ENCODE data around the gene NFKBIE. TPM values are rescaled to one million over a fixed set of nuclear protein-coding genes. Genes with fewer than 3 reads are reported as not detected.

Gene NFKBIE
- total RNA-seq, 1 donor = 5.4 TPM

GRCh38 chr6:44245912-44246662 lies 19.3 kb downstream of the NFKBIE start:
- DNase-seq (ENCODE audit: low read depth) = peak; percentile 76
- TF ChIP-seq, protein P1, sequence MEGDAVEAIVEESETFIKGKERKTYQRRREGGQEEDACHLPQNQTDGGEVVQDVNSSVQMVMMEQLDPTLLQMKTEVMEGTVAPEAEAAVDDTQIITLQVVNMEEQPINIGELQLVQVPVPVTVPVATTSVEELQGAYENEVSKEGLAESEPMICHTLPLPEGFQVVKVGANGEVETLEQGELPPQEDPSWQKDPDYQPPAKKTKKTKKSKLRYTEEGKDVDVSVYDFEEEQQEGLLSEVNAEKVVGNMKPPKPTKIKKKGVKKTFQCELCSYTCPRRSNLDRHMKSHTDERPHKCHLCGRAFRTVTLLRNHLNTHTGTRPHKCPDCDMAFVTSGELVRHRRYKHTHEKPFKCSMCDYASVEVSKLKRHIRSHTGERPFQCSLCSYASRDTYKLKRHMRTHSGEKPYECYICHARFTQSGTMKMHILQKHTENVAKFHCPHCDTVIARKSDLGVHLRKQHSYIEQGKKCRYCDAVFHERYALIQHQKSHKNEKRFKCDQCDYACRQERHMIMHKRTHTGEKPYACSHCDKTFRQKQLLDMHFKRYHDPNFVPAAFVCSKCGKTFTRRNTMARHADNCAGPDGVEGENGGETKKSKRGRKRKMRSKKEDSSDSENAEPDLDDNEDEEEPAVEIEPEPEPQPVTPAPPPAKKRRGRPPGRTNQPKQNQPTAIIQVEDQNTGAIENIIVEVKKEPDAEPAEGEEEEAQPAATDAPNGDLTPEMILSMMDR (IDR thresholded peaks at IDR 0.05; ENCODE audit: insufficient read depth, low read length) = peak; percentile 16
- H3K4me3 ChIP-seq (ENCODE audit: low read depth, low read length) = peak overlapping the region; percentile 79

GRCh38 chr6:44245391-44245911 lies 19.9 kb downstream of the NFKBIE start:
- TF ChIP-seq, protein P1 (IDR thresholded peaks at IDR 0.05; ENCODE audit: insufficient read depth, low read length) = no peak
- peak overlapping the region; percentile 79 for H3K4me3 ChIP-seq (ENCODE audit: low read depth, low read length)
- DNase-seq (ENCODE audit: low read depth) = no peak

DNA sequence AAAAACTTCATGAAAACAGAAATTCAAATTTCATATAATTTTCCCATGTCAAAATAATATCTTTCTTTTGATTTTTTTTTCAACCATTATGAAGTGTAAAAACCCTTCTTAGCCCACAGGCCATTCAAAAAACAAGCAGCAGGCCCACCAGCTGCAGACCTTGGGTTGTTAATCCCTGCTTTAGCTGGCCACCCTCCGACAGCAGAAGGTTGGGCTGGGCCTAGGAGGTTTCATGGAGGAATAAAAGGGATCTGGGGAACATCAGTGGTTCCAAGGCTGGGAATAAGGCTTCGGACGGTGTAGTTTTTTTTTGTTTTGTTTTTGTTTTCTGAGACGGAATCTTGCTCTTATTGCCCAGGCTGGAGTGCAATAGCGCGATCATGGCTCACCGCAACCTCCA lies 22.0 kb downstream of the NFKBIE start:
- TF ChIP-seq, protein P1 (IDR thresholded peaks at IDR 0.05; ENCODE audit: insufficient read depth, low read length) = no peak
- H3K4me3 ChIP-seq (ENCODE audit: low read depth, low read length) = no peak overlapping the region
- DNase-seq (ENCODE audit: low read depth) = no peak

DNA sequence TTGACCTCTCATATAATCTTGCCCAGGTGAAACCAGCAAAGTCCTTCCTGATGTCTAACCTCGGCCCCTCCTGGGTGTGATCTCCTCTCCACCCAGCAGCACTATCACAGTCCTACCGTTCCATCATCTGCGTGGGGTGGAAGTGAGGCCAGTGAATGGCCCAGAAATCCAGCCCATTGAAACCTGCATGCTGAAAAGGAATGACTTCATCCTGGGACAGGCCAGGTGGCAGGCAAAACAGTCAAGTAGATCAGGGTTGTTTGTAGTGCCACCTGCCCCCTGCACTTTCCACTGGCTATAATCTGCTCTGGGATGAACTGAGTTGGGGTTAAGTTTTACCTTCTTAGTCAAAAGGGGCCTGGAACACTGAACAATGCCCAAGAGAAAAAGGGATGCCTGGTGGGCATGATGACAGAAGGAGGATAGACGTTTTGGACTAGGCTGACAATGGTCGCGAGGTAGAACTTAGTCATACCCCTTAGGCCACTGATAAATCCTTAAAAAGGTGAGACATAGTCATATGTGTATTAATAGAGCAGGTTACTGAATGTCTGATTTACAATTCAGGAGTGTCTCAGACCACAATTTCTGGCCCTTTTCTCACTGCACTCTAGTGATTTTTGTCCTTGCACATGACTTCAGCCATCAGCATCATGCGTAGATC lies 26.5 kb downstream of the NFKBIE start:
- no peak for DNase-seq (ENCODE audit: low read depth)
- H3K4me3 ChIP-seq (ENCODE audit: low read depth, low read length) = no peak overlapping the region
- TF ChIP-seq, protein P1 (IDR thresholded peaks at IDR 0.05; ENCODE audit: insufficient read depth, low read length) = no peak

GRCh38 chr6:44237813-44238433 lies 27.4 kb downstream of the NFKBIE start:
- peak overlapping the region; percentile 67 for H3K4me3 ChIP-seq (ENCODE audit: low read depth, low read length)
- peak; percentile 59 for DNase-seq (ENCODE audit: low read depth)
- TF ChIP-seq, protein P1 (IDR thresholded peaks at IDR 0.05; ENCODE audit: insufficient read depth, low read length) = peak; percentile 84

DNA sequence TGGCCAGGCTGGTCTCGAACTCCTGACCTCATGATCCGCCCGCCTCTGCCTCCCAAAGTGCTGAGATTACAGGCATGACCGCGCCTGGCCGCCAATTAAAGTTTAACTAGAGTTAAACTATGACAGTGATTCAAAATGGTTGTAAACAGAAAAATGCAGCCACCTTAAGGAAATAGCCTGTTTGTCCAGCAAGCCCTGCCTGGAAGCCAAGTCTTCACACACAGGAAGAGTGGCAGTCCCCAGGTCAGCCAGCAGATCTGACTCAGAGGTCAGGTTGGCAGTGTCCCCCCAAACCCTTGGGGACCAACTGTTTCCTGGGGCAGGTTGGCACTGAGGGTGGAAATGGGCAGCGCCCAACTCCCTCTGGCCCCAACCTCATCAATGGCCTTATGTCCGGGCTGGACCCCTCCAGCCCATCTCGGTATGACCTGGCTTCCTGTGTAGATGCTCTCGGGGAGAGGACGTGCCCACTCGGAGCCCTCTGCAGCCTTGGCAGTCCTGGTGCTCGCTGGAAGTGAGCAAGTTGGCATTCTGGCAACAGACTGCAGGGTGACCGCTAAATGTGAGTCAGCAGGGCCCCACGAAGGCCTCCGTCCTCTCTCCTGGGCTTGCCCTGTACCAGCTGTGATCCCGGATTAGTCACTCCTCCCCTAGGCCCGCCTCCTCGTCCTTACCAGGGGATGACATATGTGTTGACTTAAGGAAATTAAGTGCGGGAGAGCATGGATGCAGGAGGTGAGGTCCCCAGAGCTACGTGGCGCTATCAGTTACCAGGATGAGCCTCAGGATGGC lies 28.1 kb downstream of the NFKBIE start:
- TF ChIP-seq, protein P1 (IDR thresholded peaks at IDR 0.05; ENCODE audit: insufficient read depth, low read length) = no peak
- DNase-seq (ENCODE audit: low read depth) = peak; percentile 88
- peak overlapping the region; percentile 67 for H3K4me3 ChIP-seq (ENCODE audit: low read depth, low read length)
